Glomerular visceral epithelial cell (primary cell): ENCODE data around the gene SPINK6.

Experiments
- DNase-seq: peaks from one replicate; pipeline ENCODE4 v3.0.0-alpha.2; 2016; ENCODE audit errors: extremely low spot score

The SPINK6 gene

DNA sequence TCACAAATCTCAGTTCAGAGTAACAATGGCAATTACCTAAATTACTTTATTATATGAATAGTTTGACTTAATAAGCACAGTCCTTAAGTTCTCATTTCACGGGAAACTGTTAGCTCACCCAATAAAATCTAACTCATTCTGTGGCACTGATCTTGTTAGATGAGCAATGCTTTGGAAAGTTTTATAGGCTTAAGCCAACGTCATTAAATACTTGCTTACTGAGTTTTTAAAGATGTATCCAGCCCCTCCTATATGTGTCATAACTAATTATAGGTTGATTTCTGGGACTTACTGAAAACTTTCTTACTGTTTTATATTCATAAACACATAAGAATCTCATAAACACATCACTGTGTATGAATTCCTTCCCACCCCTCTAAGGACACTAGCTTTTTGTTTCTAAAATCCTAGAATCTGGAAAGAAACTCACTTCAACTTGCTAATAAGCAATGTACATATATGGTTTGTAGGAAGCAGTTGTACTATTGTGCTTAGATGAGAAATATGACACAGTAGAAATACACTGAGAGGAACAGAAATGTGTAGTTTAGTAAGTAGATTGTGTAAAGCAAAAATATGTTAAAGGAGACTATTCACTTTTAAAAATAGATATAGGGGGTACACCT is 21.4 kb downstream of the SPINK6 start:
- DNase-seq = no peak

- DNase-seq = no peak
These were observed 25.6 kb downstream of the SPINK6 start for GRCh38 chr5:148228392-148228984.

DNA sequence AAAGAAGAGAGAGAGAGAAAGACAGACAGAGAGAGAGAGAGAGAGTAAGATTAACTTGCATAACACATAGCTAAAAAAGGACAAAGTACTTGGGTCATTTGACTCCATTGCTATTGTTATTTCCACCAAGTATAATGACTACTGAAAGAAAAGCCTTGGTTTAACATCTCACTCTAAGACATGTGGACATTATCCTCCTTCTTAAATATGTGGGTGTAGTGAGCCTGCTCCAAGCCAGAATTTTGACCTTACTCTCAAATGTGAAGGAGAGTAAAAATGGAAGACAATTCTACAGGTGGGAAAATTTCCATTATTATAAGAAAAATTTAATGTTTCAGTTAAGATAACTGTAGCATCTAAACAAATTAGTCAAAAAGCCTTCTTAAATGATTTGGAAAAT is 27.0 kb downstream of the SPINK6 start:
- no peak for DNase-seq

DNA sequence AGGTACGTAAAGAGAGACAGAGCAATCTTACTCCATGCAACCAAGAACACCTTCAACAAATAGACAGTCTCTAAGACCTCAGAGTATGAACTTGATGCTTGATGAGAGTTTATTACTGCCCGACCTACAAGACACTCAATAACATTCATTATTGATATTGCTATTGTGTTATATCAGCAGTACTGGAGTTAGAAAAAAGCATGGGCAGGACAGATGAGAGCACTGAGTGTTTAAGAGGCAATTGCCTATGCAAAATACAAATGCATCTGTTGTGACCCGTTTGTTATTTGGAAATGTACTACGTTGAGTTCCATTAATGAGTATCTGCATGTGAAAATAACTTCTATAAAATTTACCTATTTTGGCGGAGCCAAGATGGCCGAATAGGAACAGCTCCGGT is 27.4 kb downstream of the SPINK6 start:
- DNase-seq = no peak

DNA sequence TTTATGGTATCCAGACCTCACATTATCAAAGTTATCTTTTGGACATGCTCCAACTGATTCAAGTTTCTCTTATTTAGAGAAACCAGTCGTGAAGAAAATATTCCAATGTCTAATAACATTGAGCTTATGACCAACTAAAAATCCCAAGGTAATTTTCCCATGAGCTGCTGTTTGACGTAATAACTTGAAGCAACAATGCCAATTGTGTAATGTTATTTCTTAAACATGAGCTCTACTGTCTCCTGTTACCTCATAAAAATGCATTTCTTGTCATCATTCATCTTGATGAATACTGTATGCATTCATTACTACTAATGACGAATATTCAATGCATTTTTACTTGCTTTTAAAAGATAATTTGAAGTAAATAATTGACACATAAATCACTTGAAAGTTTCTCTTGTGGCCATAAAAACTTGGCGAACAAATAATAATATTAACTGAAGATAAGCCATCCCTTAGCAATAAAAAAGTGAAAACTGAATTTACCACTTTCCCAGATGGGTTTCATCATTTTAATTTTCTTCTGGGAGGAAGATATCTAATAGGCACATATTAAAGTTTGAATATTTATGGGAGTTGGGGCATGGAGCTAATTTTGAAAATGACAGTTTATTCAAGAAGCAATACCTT is 35.1 kb downstream of the SPINK6 start:
- no peak for DNase-seq

DNA sequence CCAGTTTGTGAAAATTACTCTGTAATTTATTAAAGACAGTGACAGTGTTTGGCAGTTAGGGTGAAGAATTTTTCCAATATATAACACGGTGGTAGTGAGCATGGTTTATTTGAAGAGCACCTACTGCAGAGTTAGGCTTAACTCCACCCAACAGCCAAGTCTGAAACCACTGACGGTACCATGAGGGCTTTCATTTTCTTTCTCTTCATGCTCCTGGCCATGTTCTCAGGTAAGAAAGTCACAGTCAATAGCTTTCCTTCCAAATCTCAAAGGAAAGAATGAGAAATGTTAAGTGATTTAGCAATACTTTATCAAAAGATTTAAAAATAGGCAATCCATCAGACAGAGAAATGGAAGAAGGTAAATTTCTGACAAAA is 35.6 kb downstream of the SPINK6 start, which contains the start of gene MARCOL:
TSS of gene MARCOL (plus strand) at position 108 of the 377 bp plus-strand sequence. CDS start at position 181, 73 bp downstream.
- no peak for DNase-seq

GRCh38 chr5:148248894-148249293 is 46.1 kb downstream of the SPINK6 start:
- no peak for DNase-seq

DNA sequence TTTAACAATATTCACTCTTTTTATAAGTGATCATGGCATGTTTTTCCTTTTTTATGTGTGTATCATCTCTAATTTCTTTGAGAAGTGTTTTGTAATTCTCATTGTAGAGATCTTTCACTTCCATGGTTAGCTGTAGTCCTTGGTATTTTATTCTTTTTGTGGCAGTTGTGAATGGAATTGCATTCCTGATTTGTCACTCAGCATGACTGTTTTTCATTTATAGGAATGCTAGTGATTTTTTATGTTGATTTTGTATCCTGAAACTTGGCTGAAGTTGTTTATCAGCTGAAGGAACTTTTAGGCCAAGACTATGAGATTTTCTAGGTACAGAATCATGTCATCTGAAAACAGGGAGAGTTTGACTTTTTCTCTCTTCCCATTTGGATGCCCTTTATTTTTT is 52.6 kb downstream of the SPINK6 start:
- DNase-seq = no peak

- DNase-seq = no peak
These were observed 56.4 kb downstream of the SPINK6 start for GRCh38 chr5:148259288-148259687.

- DNase-seq = no peak
These were observed 58.4 kb downstream of the SPINK6 start for GRCh38 chr5:148261221-148261620.
